ENCODE results near the gene ZMYND11. TPM values are rescaled to one million over a fixed set of nuclear protein-coding genes. Genes with fewer than 3 reads are reported as not detected.

Gene ZMYND11
- total RNA-seq, 1 donor from 2014 or later = 29.4 TPM

- H3K36me3 Mint-ChIP-seq (ENCODE audit: low read depth) = peaks cover 3% of the 10 kb centered on the region
- DNase-seq = no peak
- no peak overlapping the region for H3K4me3 Mint-ChIP-seq
- intact Hi-C loops (cut with micrococcal nuclease) = loop anchor here (5.0 kb wide), 1 partner anchor 50 kb away; no protein-coding TSS in a partner anchor
- no peaks in the 10 kb centered on the region for H3K27me3 Mint-ChIP-seq
- H3K9me3 Mint-ChIP-seq = no peaks in the 10 kb centered on the region
- no peak overlapping the region for H3K27ac Mint-ChIP-seq
- H3K4me1 Mint-ChIP-seq = peaks cover 8% of the 10 kb centered on the region
Observed at GRCh38 chr10:227014-227413, 91.8 kb downstream of the ZMYND11 start.

GRCh38 chr10:228366-228765 is 93.1 kb downstream of the ZMYND11 start:
- DNase-seq = no peak
- intact Hi-C loops (cut with micrococcal nuclease) = loop anchor here (5.0 kb wide), 1 partner anchor 51 kb away; no protein-coding TSS in a partner anchor
- peaks cover 8% of the 10 kb centered on the region for H3K4me1 Mint-ChIP-seq
- no peak overlapping the region for H3K4me3 Mint-ChIP-seq
- no peaks in the 10 kb centered on the region for H3K27me3 Mint-ChIP-seq
- no peaks in the 10 kb centered on the region for H3K9me3 Mint-ChIP-seq
- H3K27ac Mint-ChIP-seq = no peak overlapping the region
- H3K36me3 Mint-ChIP-seq (ENCODE audit: low read depth) = peaks cover under 1% of the 10 kb centered on the region

- Mint-ChIP-seq H3K4me1 (peaks cover 8% of the 10 kb centered on the region), H3K27ac (no peak overlapping the region), H3K27me3 (no peaks in the 10 kb centered on the region), H3K9me3 (no peaks in the 10 kb centered on the region), H3K4me3 (no peak overlapping the region), H3K36me3 (ENCODE audit: low read depth) (no peaks in the 10 kb centered on the region)
- intact Hi-C loops (cut with micrococcal nuclease) = no loop called here
- DNase-seq = no peak
Observed at GRCh38 chr10:230758-231157, 95.5 kb downstream of the ZMYND11 start.

GRCh38 chr10:232061-232460 is 96.8 kb downstream of the ZMYND11 start:
- Mint-ChIP-seq H3K36me3 (ENCODE audit: low read depth) (peaks cover 3% of the 10 kb centered on the region), H3K4me3 (no peak overlapping the region), H3K4me1 (peaks cover 8% of the 10 kb centered on the region), H3K27me3 (no peaks in the 10 kb centered on the region), H3K9me3 (no peaks in the 10 kb centered on the region), H3K27ac (no peak overlapping the region)
- intact Hi-C loops (cut with micrococcal nuclease) = no loop called here
- DNase-seq = no peak

GRCh38 chr10:232878-233277 is 97.6 kb downstream of the ZMYND11 start:
- peaks cover 8% of the 10 kb centered on the region for H3K4me1 Mint-ChIP-seq
- H3K4me3 Mint-ChIP-seq = no peak overlapping the region
- no peaks in the 10 kb centered on the region for H3K27me3 Mint-ChIP-seq
- no peak overlapping the region for H3K27ac Mint-ChIP-seq
- H3K36me3 Mint-ChIP-seq (ENCODE audit: low read depth) = peaks cover 3% of the 10 kb centered on the region
- intact Hi-C loops (cut with micrococcal nuclease) = no loop called here
- no peak for DNase-seq
- H3K9me3 Mint-ChIP-seq = no peaks in the 10 kb centered on the region

- H3K27me3 Mint-ChIP-seq = no peaks in the 10 kb centered on the region
- no peak for DNase-seq
- no peaks in the 10 kb centered on the region for H3K9me3 Mint-ChIP-seq
- no peak overlapping the region for H3K27ac Mint-ChIP-seq
- intact Hi-C loops (cut with micrococcal nuclease) = no loop called here
- no peak overlapping the region for H3K4me3 Mint-ChIP-seq
- peaks cover 3% of the 10 kb centered on the region for H3K36me3 Mint-ChIP-seq (ENCODE audit: low read depth)
- no peaks in the 10 kb centered on the region for H3K4me1 Mint-ChIP-seq
Observed at GRCh38 chr10:234708-235406, 99.6 kb downstream of the ZMYND11 start.

GRCh38 chr10:235915-236314 is 100.7 kb downstream of the ZMYND11 start:
- no peaks in the 10 kb centered on the region for H3K4me1 Mint-ChIP-seq
- H3K27ac Mint-ChIP-seq = no peak overlapping the region
- no peak overlapping the region for H3K4me3 Mint-ChIP-seq
- H3K27me3 Mint-ChIP-seq = no peaks in the 10 kb centered on the region
- peaks cover 3% of the 10 kb centered on the region for H3K36me3 Mint-ChIP-seq (ENCODE audit: low read depth)
- no peaks in the 10 kb centered on the region for H3K9me3 Mint-ChIP-seq
- no peak for DNase-seq
- intact Hi-C loops (cut with micrococcal nuclease) = no loop called here

GRCh38 chr10:239109-239508 is 103.9 kb downstream of the ZMYND11 start:
- Mint-ChIP-seq H3K4me1 (no peaks in the 10 kb centered on the region), H3K27me3 (no peaks in the 10 kb centered on the region), H3K4me3 (no peak overlapping the region), H3K27ac (no peak overlapping the region), H3K9me3 (no peaks in the 10 kb centered on the region), H3K36me3 (ENCODE audit: low read depth) (peaks cover 3% of the 10 kb centered on the region)
- DNase-seq = no peak
- intact Hi-C loops (cut with micrococcal nuclease) = no loop called here

- intact Hi-C loops (cut with micrococcal nuclease) = no loop called here
- no peaks in the 10 kb centered on the region for H3K27me3 Mint-ChIP-seq
Observed at GRCh38 chr10:241451-241850, 106.2 kb downstream of the ZMYND11 start.

GRCh38 chr10:241966-242643 is 106.8 kb downstream of the ZMYND11 start:
- H3K4me3 Mint-ChIP-seq = no peak overlapping the region
- no peaks in the 10 kb centered on the region for H3K4me1 Mint-ChIP-seq
- no peak overlapping the region for H3K27ac Mint-ChIP-seq
- no peak for DNase-seq
- intact Hi-C loops (cut with micrococcal nuclease) = no loop called here
- H3K27me3 Mint-ChIP-seq = no peaks in the 10 kb centered on the region
- no peaks in the 10 kb centered on the region for H3K9me3 Mint-ChIP-seq
- H3K36me3 Mint-ChIP-seq (ENCODE audit: low read depth) = peaks cover 10% of the 10 kb centered on the region

More at GRCh38 chr10:241451-241850, 106.2 kb downstream of the ZMYND11 start:
- Mint-ChIP-seq H3K9me3 (no peaks in the 10 kb centered on the region), H3K36me3 (ENCODE audit: low read depth) (peaks cover 8% of the 10 kb centered on the region), H3K4me3 (no peak overlapping the region), H3K4me1 (no peaks in the 10 kb centered on the region), H3K27ac (no peak overlapping the region)
- no peak for DNase-seq

- Mint-ChIP-seq H3K27ac (no peak overlapping the region), H3K9me3 (no peaks in the 10 kb centered on the region)
- intact Hi-C loops (cut with micrococcal nuclease) = no loop called here
Observed at GRCh38 chr10:244227-244626, 109.0 kb downstream of the ZMYND11 start.

GRCh38 chr10:246431-246830 is 111.2 kb downstream of the ZMYND11 start:
- Mint-ChIP-seq H3K4me3 (no peak overlapping the region), H3K36me3 (ENCODE audit: low read depth) (peaks cover 31% of the 10 kb centered on the region), H3K4me1 (no peaks in the 10 kb centered on the region), H3K27ac (no peak overlapping the region), H3K9me3 (no peaks in the 10 kb centered on the region), H3K27me3 (no peaks in the 10 kb centered on the region)
- no peak for DNase-seq
- intact Hi-C loops (cut with micrococcal nuclease) = no loop called here

More at GRCh38 chr10:244227-244626, 109.0 kb downstream of the ZMYND11 start:
- Mint-ChIP-seq H3K4me1 (no peaks in the 10 kb centered on the region), H3K36me3 (ENCODE audit: low read depth) (peaks cover 24% of the 10 kb centered on the region), H3K4me3 (no peak overlapping the region), H3K27me3 (no peaks in the 10 kb centered on the region)
- no peak for DNase-seq

- Mint-ChIP-seq H3K4me1 (no peaks in the 10 kb centered on the region), H3K36me3 (ENCODE audit: low read depth) (peaks cover 41% of the 10 kb centered on the region), H3K4me3 (no peak overlapping the region), H3K27ac (no peak overlapping the region), H3K27me3 (no peaks in the 10 kb centered on the region), H3K9me3 (no peaks in the 10 kb centered on the region)
- no peak for DNase-seq
- intact Hi-C loops (cut with micrococcal nuclease) = no loop called here
Observed at GRCh38 chr10:247480-247879, 112.2 kb downstream of the ZMYND11 start.

GRCh38 chr10:248307-248706 is 113.1 kb downstream of the ZMYND11 start:
- no peaks in the 10 kb centered on the region for H3K4me1 Mint-ChIP-seq
- DNase-seq = no peak
- intact Hi-C loops (cut with micrococcal nuclease) = no loop called here
- peaks cover 41% of the 10 kb centered on the region for H3K36me3 Mint-ChIP-seq (ENCODE audit: low read depth)
- no peak overlapping the region for H3K27ac Mint-ChIP-seq
- H3K27me3 Mint-ChIP-seq = no peaks in the 10 kb centered on the region
- H3K4me3 Mint-ChIP-seq = no peak overlapping the region
- H3K9me3 Mint-ChIP-seq = no peaks in the 10 kb centered on the region

Measured in activated CD4-positive, alpha-beta T cell treated with anti-CD3 and anti-CD28 coated beads, Interleukin-2, amount 10 ng/mL, durations not matched to agents 24 days and 14 days (primary cell).